ENCODE data around the gene CITED1. TPM values are rescaled to one million over a fixed set of nuclear protein-coding genes. Genes with fewer than 3 reads are reported as not detected.
"Not testable (repeated sequence)": the region's sequence is repeated elsewhere in the genome, so short reads cannot be mapped to it uniquely, and the experiment has no call there.

CITED1 gene
- total RNA-seq, 2 experiments from 2014 or later: 0.49 TPM; not detected in 1

DNA sequence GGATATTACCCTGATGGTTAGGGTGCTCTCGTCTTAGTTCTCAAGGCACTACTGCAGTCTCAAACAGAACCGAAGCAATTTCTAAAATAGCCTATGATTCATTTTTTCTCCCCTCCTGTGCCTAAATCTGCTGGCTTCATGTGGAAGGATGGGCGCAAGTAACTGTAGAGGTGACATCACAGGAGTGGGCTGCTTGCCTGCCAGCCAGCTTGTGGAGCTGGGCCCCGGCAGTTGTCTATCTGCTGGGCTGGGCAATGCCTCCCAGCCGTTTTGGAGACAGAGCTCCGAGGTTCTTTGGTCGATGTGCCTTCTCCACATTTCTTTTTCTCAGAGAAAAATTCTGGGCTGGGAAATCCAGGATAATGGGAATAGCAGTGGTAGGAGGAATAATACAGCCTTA, 34.3 kb upstream of the CITED1 start:
- no peaks in the 10 kb centered on the region for H3K79me2 ChIP-seq (ENCODE audit: insufficient read depth, low read depth, low read length)
- H3K4me3 ChIP-seq (ENCODE audit: low read depth, low read length, poor library complexity, severe bottlenecking): no peak overlapping the region
- POLR2A ChIA-PET: interaction anchor here (0.6 kb wide), 1 partner anchor 127 kb away, joined by 3 read pairs; no protein-coding TSS in a partner anchor
- H3K9me2 ChIP-seq (ENCODE audit: insufficient read depth, low read length): no peaks in the 10 kb centered on the region
- no peak for TF ChIP-seq EZH2phosphoT487 (IDR thresholded peaks at IDR 0.05; ENCODE audit: borderline replicate concordance, low read depth, low read length)
- TF ChIP-seq, protein P1, sequence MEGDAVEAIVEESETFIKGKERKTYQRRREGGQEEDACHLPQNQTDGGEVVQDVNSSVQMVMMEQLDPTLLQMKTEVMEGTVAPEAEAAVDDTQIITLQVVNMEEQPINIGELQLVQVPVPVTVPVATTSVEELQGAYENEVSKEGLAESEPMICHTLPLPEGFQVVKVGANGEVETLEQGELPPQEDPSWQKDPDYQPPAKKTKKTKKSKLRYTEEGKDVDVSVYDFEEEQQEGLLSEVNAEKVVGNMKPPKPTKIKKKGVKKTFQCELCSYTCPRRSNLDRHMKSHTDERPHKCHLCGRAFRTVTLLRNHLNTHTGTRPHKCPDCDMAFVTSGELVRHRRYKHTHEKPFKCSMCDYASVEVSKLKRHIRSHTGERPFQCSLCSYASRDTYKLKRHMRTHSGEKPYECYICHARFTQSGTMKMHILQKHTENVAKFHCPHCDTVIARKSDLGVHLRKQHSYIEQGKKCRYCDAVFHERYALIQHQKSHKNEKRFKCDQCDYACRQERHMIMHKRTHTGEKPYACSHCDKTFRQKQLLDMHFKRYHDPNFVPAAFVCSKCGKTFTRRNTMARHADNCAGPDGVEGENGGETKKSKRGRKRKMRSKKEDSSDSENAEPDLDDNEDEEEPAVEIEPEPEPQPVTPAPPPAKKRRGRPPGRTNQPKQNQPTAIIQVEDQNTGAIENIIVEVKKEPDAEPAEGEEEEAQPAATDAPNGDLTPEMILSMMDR (conservative IDR thresholded peaks at IDR 0.05; ENCODE audit: low read length): no peak
- no TSS peak for BruUV-seq (replicated peaks)
- H3K4me1 ChIP-seq (ENCODE audit: insufficient read depth, low read length, poor library complexity, severe bottlenecking): no peaks in the 10 kb centered on the region
- intact Hi-C loops (cut with micrococcal nuclease; ENCODE audit: unreplicated experiment): no loop called here
- H2AFZ ChIP-seq (ENCODE audit: low read length): no peak overlapping the region
- CTCF ChIA-PET (ENCODE audit: unreplicated experiment): no interaction called here
- no peak for DNase-seq (ENCODE audit: low spot score)
- no peaks in the 10 kb centered on the region for H4K20me1 ChIP-seq (ENCODE audit: insufficient read depth, low read length)
- H3K4me2 ChIP-seq (ENCODE audit: low read length): no peak overlapping the region
- H3K27ac ChIP-seq (ENCODE audit: low read depth, low read length, poor library complexity, severe bottlenecking): no peak overlapping the region
- H3K36me3 ChIP-seq (ENCODE audit: insufficient read depth, low read length): no peaks in the 10 kb centered on the region
- H3K9me3 ChIP-seq (ENCODE audit: low read length): no peaks in the 10 kb centered on the region

- no peak for TF ChIP-seq EZH2phosphoT487 (IDR thresholded peaks at IDR 0.05; ENCODE audit: borderline replicate concordance, low read depth, low read length)
- TF ChIP-seq, protein P1 (conservative IDR thresholded peaks at IDR 0.05; ENCODE audit: low read length): no peak
- Histone ChIP-seq H4K20me1 (ENCODE audit: insufficient read depth, low read length) (no peaks in the 10 kb centered on the region), H3K36me3 (ENCODE audit: insufficient read depth, low read length) (no peaks in the 10 kb centered on the region), H3K4me1 (ENCODE audit: insufficient read depth, low read length, poor library complexity, severe bottlenecking) (no peaks in the 10 kb centered on the region), H3K9me2 (ENCODE audit: insufficient read depth, low read length) (no peaks in the 10 kb centered on the region), H3K27ac (ENCODE audit: low read depth, low read length, poor library complexity, severe bottlenecking) (no peak overlapping the region), H2AFZ (ENCODE audit: low read length) (no peak overlapping the region), H3K4me2 (ENCODE audit: low read length) (no peak overlapping the region), H3K9me3 (ENCODE audit: low read length) (no peaks in the 10 kb centered on the region), H3K79me2 (ENCODE audit: insufficient read depth, low read depth, low read length) (no peaks in the 10 kb centered on the region), H3K4me3 (ENCODE audit: low read depth, low read length, poor library complexity, severe bottlenecking) (no peak overlapping the region)
- DNase-seq (ENCODE audit: low spot score): no peak
- BruUV-seq (replicated peaks): no TSS peak
- intact Hi-C loops (cut with micrococcal nuclease; ENCODE audit: unreplicated experiment): no loop called here
- ChIA-PET POLR2A (interaction anchor here (1.1 kb wide), 2 partner anchors 40 to 93 kb away, joined by 3 read pairs; no protein-coding TSS in a partner anchor), CTCF (ENCODE audit: unreplicated experiment) (no interaction called here)
These were observed 24.4 kb upstream of the CITED1 start for GRCh38 chrX:72330131-72330530.

DNA sequence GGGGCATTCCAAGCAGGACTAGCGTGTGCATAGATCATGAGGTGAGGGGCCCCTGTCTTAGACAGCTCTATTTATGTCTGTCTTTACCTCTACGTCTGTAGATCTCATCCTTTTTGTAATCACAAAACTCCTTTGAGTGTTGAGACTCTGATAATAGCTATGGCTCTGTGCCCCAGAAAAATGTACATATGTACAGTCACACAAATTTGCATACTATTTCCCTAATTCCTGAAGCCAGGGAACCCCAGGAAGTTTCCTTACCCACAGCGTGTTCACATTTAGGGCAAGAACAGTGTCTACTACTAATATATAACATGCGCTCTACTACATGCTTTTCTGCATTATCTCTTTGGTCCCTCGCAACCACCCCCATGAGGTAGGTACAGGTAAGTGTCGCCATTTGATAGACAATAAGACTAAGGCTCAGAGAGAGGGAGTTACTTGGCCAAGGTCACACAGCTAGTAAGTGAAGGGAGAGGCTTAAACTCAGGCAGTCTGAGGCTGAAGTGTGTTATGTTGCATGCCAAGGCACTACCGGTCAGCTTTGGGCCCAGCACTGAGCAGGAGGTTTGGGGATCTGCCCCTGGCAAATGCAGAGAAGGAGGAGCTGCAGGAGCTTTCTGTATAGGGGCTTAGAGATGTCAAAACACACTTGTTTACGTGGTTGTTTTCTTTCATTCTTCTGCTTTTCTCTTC, 21.0 kb upstream of the CITED1 start:
- Histone ChIP-seq H3K79me2 (ENCODE audit: insufficient read depth, low read depth, low read length) (no peaks in the 10 kb centered on the region), H4K20me1 (ENCODE audit: insufficient read depth, low read length) (no peaks in the 10 kb centered on the region), H3K4me3 (ENCODE audit: low read depth, low read length, poor library complexity, severe bottlenecking) (no peak overlapping the region), H3K27ac (ENCODE audit: low read depth, low read length, poor library complexity, severe bottlenecking) (no peak overlapping the region), H2AFZ (ENCODE audit: low read length) (no peak overlapping the region), H3K4me1 (ENCODE audit: insufficient read depth, low read length, poor library complexity, severe bottlenecking) (no peaks in the 10 kb centered on the region), H3K4me2 (ENCODE audit: low read length) (no peak overlapping the region), H3K9me3 (ENCODE audit: low read length) (no peaks in the 10 kb centered on the region), H3K36me3 (ENCODE audit: insufficient read depth, low read length) (no peaks in the 10 kb centered on the region), H3K9me2 (ENCODE audit: insufficient read depth, low read length) (no peaks in the 10 kb centered on the region)
- CTCF ChIA-PET (ENCODE audit: unreplicated experiment): no interaction called here
- no peak for DNase-seq (ENCODE audit: low spot score)
- intact Hi-C loops (cut with micrococcal nuclease; ENCODE audit: unreplicated experiment): no loop called here
- TF ChIP-seq, protein P1 (conservative IDR thresholded peaks at IDR 0.05; ENCODE audit: low read length): no peak
- no peak for TF ChIP-seq EZH2phosphoT487 (IDR thresholded peaks at IDR 0.05; ENCODE audit: borderline replicate concordance, low read depth, low read length)
- POLR2A ChIA-PET: no interaction called here
- BruUV-seq (replicated peaks): no TSS peak

GRCh38 chrX:72319651-72320050, 13.9 kb upstream of the CITED1 start:
- POLR2A ChIA-PET: interaction anchor here (0.6 kb wide), 1 partner anchor 72 kb away, joined by 3 read pairs; no protein-coding TSS in a partner anchor
- intact Hi-C loops (cut with micrococcal nuclease; ENCODE audit: unreplicated experiment); H3K36me3 ChIP-seq (ENCODE audit: insufficient read depth, low read length); DNase-seq (ENCODE audit: low spot score); H3K4me3 ChIP-seq (ENCODE audit: low read depth, low read length, poor library complexity, severe bottlenecking); H2AFZ ChIP-seq (ENCODE audit: low read length); H3K4me2 ChIP-seq (ENCODE audit: low read length); CTCF ChIA-PET (ENCODE audit: unreplicated experiment); H3K4me1 ChIP-seq (ENCODE audit: insufficient read depth, low read length, poor library complexity, severe bottlenecking); H3K9me3 ChIP-seq (ENCODE audit: low read length); H4K20me1 ChIP-seq (ENCODE audit: insufficient read depth, low read length); H3K9me2 ChIP-seq (ENCODE audit: insufficient read depth, low read length); H3K79me2 ChIP-seq (ENCODE audit: insufficient read depth, low read depth, low read length); BruUV-seq (replicated peaks); H3K27ac ChIP-seq (ENCODE audit: low read depth, low read length, poor library complexity, severe bottlenecking): not testable (repeated sequence)
